Eye (tissue), 1 donor: ENCODE measurements around the gene TRPM6.
"Not testable (repeated sequence)": the region's sequence is repeated elsewhere in the genome, so short reads cannot be mapped to it uniquely, and the experiment has no call there.

Source experiments
- DNase-seq: peaks from one replicate; pipeline ENCODE4 v3.0.0-alpha.2; 2015

TRPM6 gene

GRCh38 chr9:74887041-74887980 lies at the start of gene TRPM6:
Gene TRPM6 (minus strand): TSS chr9:74887921. CDS start chr9:74887856, 65 bp downstream.
- peak; percentile 79 for DNase-seq

- no peak for DNase-seq
Measured at GRCh38 chr9:74935008-74935407, 47.3 kb upstream of the TRPM6 start.

GRCh38 chr9:74921737-74922136 lies 34.0 kb upstream of the TRPM6 start:
- DNase-seq, result no peak

- DNase-seq, result no peak
Measured at GRCh38 chr9:74920944-74921626, 33.4 kb upstream of the TRPM6 start.

- no peak for DNase-seq
Measured at GRCh38 chr9:74910036-74910435, 22.3 kb upstream of the TRPM6 start.

GRCh38 chr9:74908665-74909064 lies 20.9 kb upstream of the TRPM6 start:
- no peak for DNase-seq

- DNase-seq, result no peak
Measured at GRCh38 chr9:74907085-74907484, 19.4 kb upstream of the TRPM6 start.

GRCh38 chr9:74901001-74901400 lies 13.3 kb upstream of the TRPM6 start:
- DNase-seq, result no peak

GRCh38 chr9:74888449-74888848 lies 728 bp upstream of the TRPM6 start:
- DNase-seq, result not testable (repeated sequence)

GRCh38 chr9:74887981-74888370 lies 255 bp upstream of the TRPM6 start:
- no peak for DNase-seq

GRCh38 chr9:74876382-74876949 lies 11.3 kb downstream of the TRPM6 start:
- no peak for DNase-seq

GRCh38 chr9:74875656-74876055 lies 12.1 kb downstream of the TRPM6 start:
- no peak for DNase-seq

GRCh38 chr9:74874220-74874619 lies 13.5 kb downstream of the TRPM6 start:
- no peak for DNase-seq

- DNase-seq, result no peak
Measured at GRCh38 chr9:74872619-74873233, 15.0 kb downstream of the TRPM6 start.

GRCh38 chr9:74867483-74867882 lies 20.2 kb downstream of the TRPM6 start:
- DNase-seq, result no peak

GRCh38 chr9:74865177-74865576 lies 22.5 kb downstream of the TRPM6 start:
- no peak for DNase-seq

- DNase-seq, result no peak
Measured at GRCh38 chr9:74861773-74862474, 25.8 kb downstream of the TRPM6 start.

- no peak for DNase-seq
Measured at GRCh38 chr9:74861071-74861470, 26.6 kb downstream of the TRPM6 start.

- DNase-seq, result not testable (repeated sequence)
Measured at GRCh38 chr9:74860247-74860646, 27.5 kb downstream of the TRPM6 start.

GRCh38 chr9:74859786-74860185 lies 27.9 kb downstream of the TRPM6 start:
- no peak for DNase-seq

- no peak for DNase-seq
Measured at GRCh38 chr9:74858751-74859414, 28.8 kb downstream of the TRPM6 start.

- no peak for DNase-seq
Measured at GRCh38 chr9:74856989-74857388, 30.7 kb downstream of the TRPM6 start.
